ENCODE data around the gene KIF12.
"Not testable (repeated sequence)": the region's sequence is repeated elsewhere in the genome, so short reads cannot be mapped to it uniquely, and the experiment has no call there.

KIF12 gene

GRCh38 chr9:114046875-114047274 is 52.2 kb downstream of the KIF12 start:
- DNase-seq (ENCODE audit: low spot score), result no peak

- DNase-seq (ENCODE audit: low spot score), result no peak
These were observed 52.8 kb downstream of the KIF12 start for GRCh38 chr9:114046237-114046755.

- not testable (repeated sequence) for DNase-seq (ENCODE audit: low spot score)
These were observed 55.4 kb downstream of the KIF12 start for GRCh38 chr9:114043660-114044059.

Measured in hepatic stellate cell (primary cell).